GM20000 (cell line): Measurements from ENCODE around the gene JMJD6.
A peak's percentile ranks its signal among the peaks of the same experiment; 100 is the strongest.

Source experiments
- DNase-seq: peaks from one replicate; pipeline ENCODE4 v3.0.0; 2012; ENCODE audit warnings: low spot score
- TF ChIP-seq, protein P1 (sequence below): IDR thresholded peaks from 2 replicates; pipeline ENCODE4 v1.5.1; 2012; ENCODE audit warnings: mild to moderate bottlenecking, control low read depth; ENCODE audit errors: extremely low read depth, missing control alignments

JMJD6 gene

DNA sequence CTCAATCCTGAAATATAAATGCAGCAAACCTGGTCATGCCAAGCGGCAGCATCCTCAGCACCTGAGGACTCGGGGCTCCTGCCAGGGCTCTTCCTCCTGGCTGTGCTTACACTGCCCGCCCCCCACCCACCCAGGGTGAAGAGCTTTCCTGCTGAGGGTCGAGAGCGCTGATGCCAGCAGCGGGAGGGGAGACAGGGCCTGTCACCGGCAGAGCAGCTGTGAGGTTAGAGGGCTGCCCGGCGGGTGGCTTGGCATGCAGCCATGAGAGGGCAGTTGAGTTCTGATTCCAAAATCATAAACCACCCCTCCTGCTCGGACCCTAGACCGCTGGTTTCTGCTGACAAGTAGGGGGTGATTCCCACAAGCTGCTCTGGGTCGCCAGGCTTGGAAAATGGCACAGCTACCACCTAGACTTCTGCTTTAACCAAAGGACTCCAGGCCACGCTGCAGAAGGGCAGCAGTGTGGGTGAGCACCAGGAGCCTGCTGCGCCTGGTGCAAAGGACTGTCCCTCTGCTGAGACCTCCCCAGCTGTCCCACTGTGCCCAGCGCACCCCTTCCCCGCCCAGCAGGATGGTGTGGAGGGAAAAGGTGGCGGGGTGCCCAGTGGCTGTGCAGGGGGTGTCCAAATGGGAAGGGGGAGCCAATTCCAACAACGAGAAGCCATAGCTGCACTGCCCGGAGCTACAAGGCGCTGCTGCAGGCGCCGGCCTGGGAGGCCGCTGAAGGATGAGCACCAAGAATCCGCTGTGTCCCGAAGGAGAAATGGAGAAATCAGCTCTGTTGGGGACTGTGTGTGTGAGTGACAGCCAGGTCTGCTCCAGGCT lies 42.3 kb downstream of the JMJD6 start:
- no peak for DNase-seq
- TF ChIP-seq, protein P1, sequence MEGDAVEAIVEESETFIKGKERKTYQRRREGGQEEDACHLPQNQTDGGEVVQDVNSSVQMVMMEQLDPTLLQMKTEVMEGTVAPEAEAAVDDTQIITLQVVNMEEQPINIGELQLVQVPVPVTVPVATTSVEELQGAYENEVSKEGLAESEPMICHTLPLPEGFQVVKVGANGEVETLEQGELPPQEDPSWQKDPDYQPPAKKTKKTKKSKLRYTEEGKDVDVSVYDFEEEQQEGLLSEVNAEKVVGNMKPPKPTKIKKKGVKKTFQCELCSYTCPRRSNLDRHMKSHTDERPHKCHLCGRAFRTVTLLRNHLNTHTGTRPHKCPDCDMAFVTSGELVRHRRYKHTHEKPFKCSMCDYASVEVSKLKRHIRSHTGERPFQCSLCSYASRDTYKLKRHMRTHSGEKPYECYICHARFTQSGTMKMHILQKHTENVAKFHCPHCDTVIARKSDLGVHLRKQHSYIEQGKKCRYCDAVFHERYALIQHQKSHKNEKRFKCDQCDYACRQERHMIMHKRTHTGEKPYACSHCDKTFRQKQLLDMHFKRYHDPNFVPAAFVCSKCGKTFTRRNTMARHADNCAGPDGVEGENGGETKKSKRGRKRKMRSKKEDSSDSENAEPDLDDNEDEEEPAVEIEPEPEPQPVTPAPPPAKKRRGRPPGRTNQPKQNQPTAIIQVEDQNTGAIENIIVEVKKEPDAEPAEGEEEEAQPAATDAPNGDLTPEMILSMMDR = no peak

DNA sequence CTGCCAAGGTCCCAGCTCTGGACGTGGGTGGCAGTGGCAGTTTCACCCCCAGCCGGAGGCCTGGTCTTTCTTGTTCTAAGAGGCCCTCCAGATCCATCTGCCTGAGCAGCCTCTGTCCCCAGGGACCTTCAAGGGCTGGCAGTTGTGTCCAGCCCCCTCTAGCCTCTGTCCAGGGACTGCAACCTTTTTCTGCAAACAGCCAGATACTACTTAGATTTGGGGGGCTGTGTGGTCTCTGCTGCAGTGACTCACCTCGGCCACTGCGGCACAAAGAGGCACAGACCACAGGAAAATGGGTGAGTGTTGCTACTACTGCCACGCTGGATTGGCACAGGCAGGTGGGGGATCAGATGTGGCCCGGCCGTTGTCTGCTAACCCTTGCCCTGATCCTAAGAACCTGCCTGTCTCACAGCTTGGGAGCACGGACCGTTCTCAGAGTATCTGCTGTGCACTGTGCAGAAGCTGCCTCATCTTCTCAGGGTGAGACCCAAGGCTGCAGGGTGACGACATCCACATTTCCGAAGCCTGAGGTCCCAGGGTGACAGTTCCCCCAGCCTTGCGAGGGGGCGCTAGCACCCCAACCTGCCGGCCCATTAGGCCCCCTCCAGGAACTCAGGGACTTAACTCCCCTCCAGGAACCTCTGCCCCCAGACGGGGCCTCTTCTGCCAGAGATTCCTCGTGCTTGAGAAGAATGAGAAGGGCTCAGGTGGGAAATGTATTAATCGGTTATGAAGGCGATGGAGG lies 43.2 kb downstream of the JMJD6 start:
- TF ChIP-seq, protein P1 = no peak
- no peak for DNase-seq

DNA sequence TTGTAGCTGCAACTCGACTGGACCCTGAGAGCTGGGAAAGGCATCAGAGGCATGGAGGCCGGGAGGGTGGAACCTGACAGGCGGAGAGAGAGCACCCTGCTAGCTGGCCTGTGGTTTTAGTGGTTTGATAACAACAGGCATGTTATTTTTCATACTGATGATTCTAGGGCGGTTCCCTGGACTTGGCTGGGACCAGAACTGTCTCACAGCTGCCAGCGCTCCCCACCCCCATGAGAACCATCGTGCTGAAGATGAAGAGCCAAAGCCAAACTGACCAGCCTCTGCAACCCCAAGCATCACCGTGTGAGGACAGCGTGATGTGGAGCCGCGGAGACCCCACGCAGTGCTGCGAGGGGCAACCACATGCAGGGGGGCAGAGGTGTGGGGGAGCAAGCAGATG lies 44.1 kb downstream of the JMJD6 start:
- no peak for DNase-seq
- TF ChIP-seq, protein P1 = no peak

DNA sequence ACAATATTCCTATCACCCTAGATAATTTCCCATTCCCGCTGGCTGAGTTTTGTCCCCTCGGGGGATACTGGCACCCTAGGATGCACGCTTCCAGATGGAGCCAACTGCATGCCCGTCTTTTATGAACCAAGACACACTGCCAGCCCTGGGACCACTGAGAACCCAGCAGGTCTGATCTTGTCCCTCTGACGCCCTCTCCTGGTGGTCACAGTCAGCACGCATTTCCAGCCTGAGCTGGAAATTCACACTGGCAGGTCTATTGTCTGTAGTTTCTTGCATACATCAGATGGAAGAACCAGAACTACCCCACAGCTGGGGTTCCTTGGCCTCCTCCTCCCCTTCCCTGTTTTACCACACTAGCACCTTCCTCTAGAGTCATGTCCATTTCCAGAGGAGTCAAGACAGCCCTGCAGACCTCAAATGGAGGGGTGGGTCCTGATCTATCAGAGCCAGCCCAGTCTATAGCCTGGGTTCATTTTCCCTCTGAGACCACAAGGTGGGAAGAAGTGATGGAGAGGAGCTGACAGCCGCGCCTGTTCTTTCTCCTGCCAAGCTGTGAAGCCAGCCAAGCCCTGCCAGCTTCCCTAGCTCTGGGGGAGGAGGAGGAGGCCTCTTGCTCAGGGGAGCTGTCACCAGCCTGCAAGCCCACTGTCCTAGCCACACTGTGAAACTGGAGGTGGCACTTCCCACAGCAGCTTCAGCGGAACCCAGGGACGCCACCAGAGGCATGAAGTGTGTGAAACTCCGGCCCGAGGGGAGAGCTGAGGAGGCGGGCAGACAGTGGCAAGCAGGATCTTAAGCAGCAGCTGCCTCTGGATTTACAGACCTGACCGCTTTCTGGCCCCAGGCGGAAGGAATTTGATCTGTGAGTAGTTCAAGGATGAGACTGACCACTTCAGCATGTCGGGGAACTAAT lies 44.9 kb downstream of the JMJD6 start:
- TF ChIP-seq, protein P1 = peak; percentile 85
- DNase-seq = peak; percentile 75

DNA sequence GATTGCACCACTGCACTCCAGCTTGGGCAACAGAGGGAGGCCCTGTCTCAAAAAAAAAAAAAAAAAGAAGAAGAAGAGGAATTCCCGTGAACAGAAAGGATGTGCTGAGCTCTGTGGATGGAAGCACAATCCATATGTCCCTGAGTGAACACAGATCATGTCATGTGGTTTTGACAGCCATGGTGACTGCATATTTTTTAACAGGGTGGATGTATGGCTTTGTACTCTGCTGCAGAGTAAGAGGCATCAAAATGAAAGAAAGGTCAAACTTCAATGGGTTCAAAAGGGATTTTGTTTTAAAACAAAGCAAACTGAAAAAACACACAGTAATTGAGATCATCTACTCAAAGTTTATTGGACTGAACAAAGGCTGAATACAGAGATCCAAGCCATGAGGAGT lies 47.2 kb downstream of the JMJD6 start:
- TF ChIP-seq, protein P1 = no peak
- no peak for DNase-seq

DNA sequence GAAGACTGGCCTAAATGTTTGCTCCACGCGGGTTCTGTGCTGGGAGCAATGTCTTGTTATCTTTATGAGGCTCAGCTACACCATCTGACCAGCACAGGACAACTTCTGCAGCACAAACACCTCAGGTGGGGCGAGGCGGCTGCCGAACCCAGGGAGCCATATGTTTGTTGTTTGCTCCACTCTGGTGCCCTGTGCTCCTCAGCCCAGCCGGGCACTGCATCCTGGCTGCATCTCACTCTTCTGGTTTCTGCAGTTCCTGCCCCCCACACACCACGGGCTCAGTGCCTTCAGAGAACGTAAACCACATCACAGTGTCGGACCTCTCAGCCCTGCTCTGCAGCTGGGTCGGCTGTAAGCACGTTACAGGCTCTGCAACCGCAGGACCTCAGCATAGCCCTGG lies 48.1 kb downstream of the JMJD6 start:
- TF ChIP-seq, protein P1 = no peak
- no peak for DNase-seq
